BE2C (cell line): Measurements from ENCODE around the gene CBLN4. TPM values are rescaled to one million over a fixed set of nuclear protein-coding genes. Genes with fewer than 3 reads are reported as not detected.

Experiments used
- DNase-seq: peaks from one replicate; pipeline ENCODE4 v3.0.0-alpha.2; 2020
- H3K27me3 ChIP-seq: fragments of 250-450 bp; sonication (Bioruptor Pico); 2 replicates; pipeline ENCODE4 v1.5.1; 2020; ENCODE audit warnings: mild to moderate bottlenecking
- H3K36me3 ChIP-seq: fragments of 250-450 bp; sonication (Bioruptor Pico); 2 replicates; pipeline ENCODE4 v1.5.1; 2020; ENCODE audit warnings: mild to moderate bottlenecking
- H3K4me1 ChIP-seq: fragments of 250-450 bp; sonication (Bioruptor Pico); 2 replicates; pipeline ENCODE4 v1.5.1; 2020
- H3K4me3 ChIP-seq: 2 replicates; pipeline ENCODE4 v1.5.1; 2011; ENCODE audit warnings: low read depth, low read length
- H3K9me3 ChIP-seq: fragments of 250-450 bp; sonication (Bioruptor Pico); 2 replicates; pipeline ENCODE4 v1.5.1; 2020
- polyA plus RNA-seq: library from polyadenylated mRNA; unstranded; fragments of >200 nt; gene quantifications from one replicate; pipeline ENCODE4 v1.2.1, GENCODE V29; 2012; ENCODE audit warnings: low read depth, missing spikeins; ENCODE audit not compliant: insufficient read length, insufficient read depth
- TF ChIP-seq, protein P1 (sequence below): IDR thresholded peaks from 2 replicates; pipeline ENCODE4 v1.5.1; 2012; ENCODE audit warnings: mild to moderate bottlenecking, low read depth, low read length

Gene CBLN4
- polyA plus RNA-seq, result not detected

DNA sequence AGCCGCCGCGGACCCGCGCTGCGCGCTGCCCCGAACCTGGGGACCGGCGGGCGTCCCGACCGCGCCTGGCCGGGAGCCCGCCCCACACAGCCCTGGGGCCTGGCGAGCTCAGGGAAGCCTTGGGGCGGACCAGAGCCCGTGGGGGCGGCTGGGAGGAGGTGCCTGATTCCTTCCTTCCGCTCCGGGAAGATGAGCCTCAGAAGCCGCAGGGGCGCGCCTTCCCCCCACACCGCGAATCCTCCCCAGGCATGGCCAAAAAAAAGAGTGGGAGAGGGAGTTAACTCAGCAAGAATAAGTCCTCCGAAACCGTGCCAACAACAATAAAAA is at the start of gene CBLN4:
TSS of gene CBLN4 (minus strand) at position 131 of the 327 bp plus-strand sequence. CDS start 1,348 bp downstream, outside the sequence.
- no peaks in the 10 kb centered on the region for H3K9me3 ChIP-seq
- peak within 1 kb of the TSS; percentile 11; the same call in 1 of the 2 replicates for H3K4me3 ChIP-seq
- TF ChIP-seq, protein P1, sequence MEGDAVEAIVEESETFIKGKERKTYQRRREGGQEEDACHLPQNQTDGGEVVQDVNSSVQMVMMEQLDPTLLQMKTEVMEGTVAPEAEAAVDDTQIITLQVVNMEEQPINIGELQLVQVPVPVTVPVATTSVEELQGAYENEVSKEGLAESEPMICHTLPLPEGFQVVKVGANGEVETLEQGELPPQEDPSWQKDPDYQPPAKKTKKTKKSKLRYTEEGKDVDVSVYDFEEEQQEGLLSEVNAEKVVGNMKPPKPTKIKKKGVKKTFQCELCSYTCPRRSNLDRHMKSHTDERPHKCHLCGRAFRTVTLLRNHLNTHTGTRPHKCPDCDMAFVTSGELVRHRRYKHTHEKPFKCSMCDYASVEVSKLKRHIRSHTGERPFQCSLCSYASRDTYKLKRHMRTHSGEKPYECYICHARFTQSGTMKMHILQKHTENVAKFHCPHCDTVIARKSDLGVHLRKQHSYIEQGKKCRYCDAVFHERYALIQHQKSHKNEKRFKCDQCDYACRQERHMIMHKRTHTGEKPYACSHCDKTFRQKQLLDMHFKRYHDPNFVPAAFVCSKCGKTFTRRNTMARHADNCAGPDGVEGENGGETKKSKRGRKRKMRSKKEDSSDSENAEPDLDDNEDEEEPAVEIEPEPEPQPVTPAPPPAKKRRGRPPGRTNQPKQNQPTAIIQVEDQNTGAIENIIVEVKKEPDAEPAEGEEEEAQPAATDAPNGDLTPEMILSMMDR, result no peak
- no peaks in the 10 kb centered on the region for H3K36me3 ChIP-seq
- peak; percentile 12 for DNase-seq
- peaks cover 70% of the 10 kb centered on the region for H3K27me3 ChIP-seq
- no peaks in the 10 kb centered on the region for H3K4me1 ChIP-seq

DNA sequence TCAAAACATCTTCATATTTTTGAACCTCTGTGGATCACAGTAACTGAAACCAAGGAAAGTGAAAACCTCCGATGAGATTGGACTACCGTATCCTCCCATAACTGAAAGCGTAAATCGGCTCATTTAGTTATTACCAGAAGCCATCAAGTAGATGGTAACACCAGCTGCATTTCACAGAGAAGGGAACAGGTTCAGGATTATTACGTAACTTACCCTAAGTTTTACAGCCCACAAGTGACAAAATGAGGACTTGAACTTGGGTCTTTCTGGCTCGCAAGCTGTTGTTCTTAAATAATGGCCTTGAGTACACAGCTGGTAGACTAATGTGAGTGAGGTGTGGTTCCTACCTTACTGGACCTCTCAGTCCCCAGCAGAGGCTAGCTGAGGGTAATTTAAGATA is 37.9 kb upstream of the CBLN4 start:
- no peaks in the 10 kb centered on the region; the same call in 1 of the 2 replicates for H3K27me3 ChIP-seq
- no peaks in the 10 kb centered on the region for H3K4me1 ChIP-seq
- no peaks in the 10 kb centered on the region for H3K9me3 ChIP-seq
- no peak for DNase-seq
- H3K36me3 ChIP-seq, result no peaks in the 10 kb centered on the region
- no peak overlapping the region for H3K4me3 ChIP-seq
- TF ChIP-seq, protein P1, result no peak

DNA sequence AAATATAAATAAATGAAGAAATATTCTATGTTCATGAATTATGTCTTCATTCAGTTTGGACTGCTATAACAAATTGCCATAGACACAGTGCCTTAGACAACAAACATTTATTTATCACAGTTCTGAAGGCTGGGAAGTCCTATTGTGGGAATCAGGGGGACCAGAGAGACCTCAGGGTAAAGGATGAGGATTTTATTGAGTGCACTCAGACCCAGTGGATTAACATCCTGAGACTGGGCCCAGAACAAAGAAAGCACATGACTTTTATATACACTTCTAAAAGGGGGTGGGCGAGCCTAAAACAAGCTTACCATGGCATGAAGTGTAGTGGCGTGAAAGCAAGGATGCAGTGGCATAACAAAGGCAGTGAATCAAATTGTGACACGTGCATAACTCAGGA is 26.9 kb upstream of the CBLN4 start:
- H3K9me3 ChIP-seq, result peaks cover 3% of the 10 kb centered on the region; the same call in 1 of the 2 replicates
- H3K4me3 ChIP-seq, result no peak overlapping the region
- no peak for DNase-seq
- H3K4me1 ChIP-seq, result no peaks in the 10 kb centered on the region
- no peaks in the 10 kb centered on the region for H3K36me3 ChIP-seq
- TF ChIP-seq, protein P1, result no peak
- no peaks in the 10 kb centered on the region for H3K27me3 ChIP-seq

DNA sequence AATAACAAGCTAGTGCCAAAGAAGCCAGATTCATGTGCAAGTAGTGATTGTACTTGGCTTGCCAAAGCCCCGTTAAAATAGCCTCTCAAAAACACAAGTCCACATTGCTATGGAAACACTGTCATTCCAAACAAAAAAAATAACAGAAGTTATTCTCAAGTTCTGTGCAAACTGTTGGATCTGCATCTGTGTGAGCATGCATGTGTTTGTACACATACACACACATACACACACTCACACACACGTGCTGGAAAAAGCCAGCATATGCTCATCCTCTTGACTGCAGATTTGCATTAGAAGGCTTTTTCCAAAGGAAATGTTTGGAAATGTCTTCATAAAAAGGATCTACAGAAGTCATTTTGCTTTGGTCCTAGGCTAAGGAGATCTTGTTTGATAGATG is 13.4 kb upstream of the CBLN4 start:
- Histone ChIP-seq H3K4me1 (no peaks in the 10 kb centered on the region), H3K27me3 (peaks cover 8% of the 10 kb centered on the region), H3K4me3 (no peak overlapping the region), H3K36me3 (no peaks in the 10 kb centered on the region), H3K9me3 (no peaks in the 10 kb centered on the region; the same call in 1 of the 2 replicates)
- TF ChIP-seq, protein P1, result no peak
- no peak for DNase-seq

DNA sequence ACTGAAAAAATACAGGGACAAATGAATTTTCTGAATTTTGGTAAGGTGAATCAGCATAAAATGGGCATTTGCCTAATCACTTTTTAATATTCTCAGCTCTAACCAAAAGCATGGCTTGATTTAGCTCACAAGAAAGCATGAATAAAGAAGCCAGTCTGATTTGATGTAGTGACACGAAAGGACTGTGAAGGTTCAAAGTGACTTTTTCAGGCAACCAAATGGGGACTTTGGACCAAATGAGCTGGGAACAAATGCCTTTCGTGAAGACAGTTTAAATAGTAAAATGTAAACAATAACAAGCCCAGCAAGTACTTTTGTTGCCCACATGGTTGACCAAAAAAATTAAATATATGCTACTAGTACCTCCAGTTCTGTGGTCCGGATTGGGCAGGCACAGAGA is 12.9 kb upstream of the CBLN4 start:
- H3K27me3 ChIP-seq, result peaks cover 8% of the 10 kb centered on the region
- no peak for DNase-seq
- H3K4me1 ChIP-seq, result no peaks in the 10 kb centered on the region
- TF ChIP-seq, protein P1, result no peak
- no peaks in the 10 kb centered on the region; the same call in 1 of the 2 replicates for H3K9me3 ChIP-seq
- no peak overlapping the region for H3K4me3 ChIP-seq
- no peaks in the 10 kb centered on the region for H3K36me3 ChIP-seq

DNA sequence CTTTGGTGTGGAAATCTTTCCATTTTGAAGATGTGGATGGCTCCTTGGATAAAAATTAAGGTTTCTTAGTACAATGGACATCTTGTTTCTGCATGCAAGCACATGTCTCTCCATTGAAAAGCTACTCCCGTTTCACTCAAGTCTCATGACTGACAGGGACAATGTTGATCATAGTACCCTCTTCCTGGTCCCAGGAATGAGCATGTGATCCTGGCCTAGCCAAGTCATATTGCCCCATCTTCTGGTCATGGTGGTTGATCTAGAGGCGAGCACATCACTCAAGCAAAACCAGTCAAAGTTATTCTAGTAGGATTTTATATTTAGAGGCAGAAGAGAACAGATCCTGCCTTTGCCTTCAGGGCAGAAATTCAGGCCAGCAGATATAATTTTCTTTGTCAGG is 12.2 kb upstream of the CBLN4 start:
- Histone ChIP-seq H3K36me3 (no peaks in the 10 kb centered on the region), H3K9me3 (no peaks in the 10 kb centered on the region; the same call in 1 of the 2 replicates), H3K27me3 (peaks cover 8% of the 10 kb centered on the region), H3K4me1 (no peaks in the 10 kb centered on the region), H3K4me3 (no peak overlapping the region)
- DNase-seq, result no peak
- TF ChIP-seq, protein P1, result no peak
